ENCODE results near the gene PRSS21.

The PRSS21 gene

DNA sequence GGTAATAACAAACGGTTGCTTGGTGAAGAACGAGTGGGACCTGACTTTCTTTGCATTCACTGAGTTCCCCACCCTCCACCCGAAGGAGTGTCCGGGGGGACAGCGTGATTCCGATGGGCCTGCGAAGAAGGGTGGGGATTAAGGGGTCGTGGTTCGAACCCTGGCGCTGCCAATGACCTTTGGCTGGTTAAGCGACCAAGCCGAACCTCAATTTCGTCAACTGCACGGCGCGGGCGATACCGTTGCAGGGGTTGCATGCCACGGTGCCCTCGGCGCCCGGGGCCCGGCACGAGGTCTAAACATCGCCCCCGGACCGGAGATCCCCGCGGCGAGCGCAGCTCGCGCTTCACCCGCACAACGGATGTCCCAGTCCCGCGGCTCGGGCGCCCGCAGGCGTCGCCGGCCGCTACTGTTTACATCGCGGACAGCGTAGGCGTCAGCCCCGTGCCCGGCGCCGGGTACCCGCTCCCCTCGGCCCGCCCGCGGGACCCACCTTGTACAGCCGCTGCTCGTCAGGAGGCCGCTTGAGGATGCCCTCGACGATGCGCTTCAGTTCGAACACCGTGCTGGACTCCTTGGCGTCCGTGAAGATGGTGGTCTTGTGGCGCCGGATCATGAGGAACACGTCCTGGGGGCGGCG lies 40.4 kb upstream of the PRSS21 start:
- H3K27me3 Mint-ChIP-seq: no peaks in the 10 kb centered on the region
- peaks cover 26% of the 10 kb centered on the region for H3K4me1 Mint-ChIP-seq
- H3K27ac Mint-ChIP-seq: peak overlapping the region; percentile 97
- peaks cover 7% of the 10 kb centered on the region for H3K36me3 Mint-ChIP-seq
- H3K9me3 Mint-ChIP-seq: no peaks in the 10 kb centered on the region
- ATAC-seq (ENCODE audit: low read depth) (peak; percentile 34), DNase-seq (ENCODE audit: low spot score in 2 of 2) (peak in 1 of 2 donors; percentile 58)
- peak overlapping the region; percentile 91 for H3K4me3 Mint-ChIP-seq

GRCh38 chr16:2777231-2777902 lies 39.7 kb upstream of the PRSS21 start, which contains the start of gene ELOB:
TSS of gene ELOB (minus strand) at chr16:2777280. CDS start at chr16:2777239, 41 bp downstream.
- no peaks in the 10 kb centered on the region for H3K9me3 Mint-ChIP-seq
- peaks cover 23% of the 10 kb centered on the region for H3K4me1 Mint-ChIP-seq
- H3K4me3 Mint-ChIP-seq: peak within 1 kb of the TSS; percentile 91
- H3K27me3 Mint-ChIP-seq: no peaks in the 10 kb centered on the region
- H3K27ac Mint-ChIP-seq: peak within 1 kb of the TSS; percentile 97
- peak; percentile 85 for DNase-seq (ENCODE audit: low spot score in 2 of 2)
- peak; percentile 91 for ATAC-seq (ENCODE audit: low read depth)
- H3K36me3 Mint-ChIP-seq: peaks cover 3% of the 10 kb centered on the region

DNA sequence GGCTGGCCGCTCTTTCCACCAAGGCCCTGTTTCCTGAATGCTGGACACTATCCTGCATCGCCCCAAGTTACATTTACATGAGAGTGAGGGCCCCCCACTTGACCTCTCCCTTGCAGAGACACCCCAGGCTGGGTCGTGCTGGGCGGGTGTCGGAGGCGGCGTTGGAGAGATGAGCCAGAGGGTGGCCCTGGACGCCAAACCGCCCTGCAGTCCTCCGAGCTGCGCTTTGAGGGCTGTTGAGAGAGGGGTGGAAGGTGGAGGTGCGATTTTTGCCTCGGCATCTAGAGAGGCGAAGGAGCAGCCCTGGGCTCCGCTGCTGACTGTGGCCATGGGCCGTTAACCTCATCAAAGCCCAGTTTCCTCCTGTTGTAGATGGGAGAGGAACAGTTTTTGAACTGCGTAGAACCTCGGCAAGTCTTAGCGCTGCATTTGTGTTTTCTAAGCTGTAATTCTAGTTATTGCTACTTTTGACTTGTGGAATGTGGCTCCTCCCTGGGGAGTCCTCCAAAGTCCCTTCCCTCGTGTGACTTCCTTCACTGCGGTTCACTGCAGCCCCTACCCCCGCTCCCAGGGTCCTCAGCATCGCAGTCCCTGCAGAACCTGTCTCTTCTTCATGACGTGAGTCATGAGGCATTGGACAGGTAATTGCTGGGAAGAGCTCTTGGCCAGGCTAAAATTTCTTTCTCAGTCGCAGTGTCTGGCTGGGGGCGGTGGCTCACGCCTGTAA lies 39.0 kb upstream of the PRSS21 start:
- no peak for DNase-seq (ENCODE audit: low spot score in 2 of 2)
- H3K4me1 Mint-ChIP-seq: peaks cover 18% of the 10 kb centered on the region
- no peaks in the 10 kb centered on the region for H3K9me3 Mint-ChIP-seq
- H3K27ac Mint-ChIP-seq: peak overlapping the region; percentile 97
- H3K27me3 Mint-ChIP-seq: no peaks in the 10 kb centered on the region
- peak overlapping the region; percentile 91 for H3K4me3 Mint-ChIP-seq
- peak; percentile 14 for ATAC-seq (ENCODE audit: low read depth)
- no peaks in the 10 kb centered on the region for H3K36me3 Mint-ChIP-seq

DNA sequence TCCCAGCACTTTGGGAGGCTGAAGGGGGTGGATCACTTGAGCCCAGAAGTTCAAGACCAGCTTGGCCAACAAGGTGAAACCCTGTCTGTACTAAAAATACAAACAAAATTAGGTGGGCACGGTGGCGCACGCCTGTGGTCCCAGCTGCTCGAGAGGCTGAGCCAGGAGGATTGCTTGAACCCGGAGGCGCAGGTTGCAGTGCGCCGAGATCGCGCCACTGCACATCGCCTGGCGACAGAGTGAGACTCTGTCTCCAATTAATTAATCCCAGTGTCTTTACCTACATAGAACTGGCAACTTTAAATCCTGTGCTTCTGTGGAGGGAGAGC lies 38.4 kb upstream of the PRSS21 start:
- Mint-ChIP-seq H3K9me3 (no peaks in the 10 kb centered on the region), H3K36me3 (no peaks in the 10 kb centered on the region), H3K4me1 (peaks cover 18% of the 10 kb centered on the region), H3K27me3 (no peaks in the 10 kb centered on the region), H3K27ac (peak overlapping the region; percentile 97), H3K4me3 (peak overlapping the region; percentile 91)
- ATAC-seq (ENCODE audit: low read depth) (no peak), DNase-seq (ENCODE audit: low spot score in 2 of 2) (no peak)

- Mint-ChIP-seq H3K27ac (no peak overlapping the region), H3K36me3 (no peaks in the 10 kb centered on the region), H3K9me3 (no peaks in the 10 kb centered on the region), H3K4me3 (no peak overlapping the region), H3K27me3 (peaks cover 2% of the 10 kb centered on the region), H3K4me1 (peaks cover 18% of the 10 kb centered on the region)
- ATAC-seq (ENCODE audit: low read depth) (no peak), DNase-seq (ENCODE audit: low spot score in 2 of 2) (no peak)
Measured at GRCh38 chr16:2779151-2779920, 37.7 kb upstream of the PRSS21 start.

DNA sequence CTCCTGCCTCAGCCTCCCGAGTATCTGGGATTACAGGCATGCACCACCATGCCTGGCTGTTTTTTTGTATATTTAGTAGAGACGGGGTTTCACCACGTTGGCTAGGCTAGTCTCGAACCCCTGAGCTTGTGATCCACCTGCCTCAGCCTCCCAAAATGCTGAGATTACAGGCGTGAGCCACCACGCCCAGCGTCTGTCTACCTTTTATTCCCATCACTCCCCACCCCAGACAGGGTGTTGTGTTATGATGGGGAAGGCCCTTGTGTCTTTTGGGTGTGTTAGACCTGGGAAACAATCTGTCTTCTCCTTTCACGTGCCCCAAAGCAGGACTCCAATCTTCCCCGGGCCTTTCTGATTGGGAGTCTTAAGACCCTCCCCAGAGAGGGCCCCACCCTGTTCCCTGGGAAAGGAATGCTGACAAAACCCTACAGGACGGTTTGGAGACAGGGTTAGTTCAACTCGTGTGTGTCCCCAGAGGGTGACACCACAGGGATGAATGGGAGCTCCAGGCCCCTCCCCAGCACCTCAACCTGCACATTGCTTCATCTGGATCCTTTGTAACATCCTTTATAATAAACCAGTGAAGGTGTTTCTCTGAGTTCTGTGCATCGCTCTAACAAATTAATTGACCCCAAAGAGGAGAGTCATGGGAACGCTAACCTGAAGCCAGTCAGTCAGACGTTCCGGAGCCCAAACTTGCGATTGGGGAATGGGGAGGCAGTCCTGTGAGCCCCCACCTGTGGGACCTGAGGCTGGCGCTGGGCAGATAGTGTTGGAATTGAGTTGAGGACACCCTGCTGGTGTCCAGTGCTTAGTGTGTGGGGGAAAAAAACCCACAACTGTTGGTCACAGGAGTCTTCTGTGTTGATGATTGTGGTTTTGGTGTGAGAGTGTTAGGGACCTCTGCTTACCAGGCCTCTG lies 36.8 kb upstream of the PRSS21 start:
- Mint-ChIP-seq H3K27me3 (peaks cover 3% of the 10 kb centered on the region), H3K36me3 (no peaks in the 10 kb centered on the region), H3K9me3 (no peaks in the 10 kb centered on the region), H3K27ac (no peak overlapping the region), H3K4me1 (peaks cover 20% of the 10 kb centered on the region), H3K4me3 (no peak overlapping the region)
- ATAC-seq (ENCODE audit: low read depth) (no peak), DNase-seq (ENCODE audit: low spot score in 2 of 2) (no peak)

GRCh38 chr16:2782583-2783351 lies 34.3 kb upstream of the PRSS21 start:
- Mint-ChIP-seq H3K4me1 (peaks cover 18% of the 10 kb centered on the region), H3K27me3 (peaks cover 12% of the 10 kb centered on the region), H3K36me3 (no peaks in the 10 kb centered on the region), H3K9me3 (no peaks in the 10 kb centered on the region), H3K4me3 (no peak overlapping the region), H3K27ac (no peak overlapping the region)
- no peak for DNase-seq (ENCODE audit: low spot score in 2 of 2)
- ATAC-seq (ENCODE audit: low read depth): no peak

DNA sequence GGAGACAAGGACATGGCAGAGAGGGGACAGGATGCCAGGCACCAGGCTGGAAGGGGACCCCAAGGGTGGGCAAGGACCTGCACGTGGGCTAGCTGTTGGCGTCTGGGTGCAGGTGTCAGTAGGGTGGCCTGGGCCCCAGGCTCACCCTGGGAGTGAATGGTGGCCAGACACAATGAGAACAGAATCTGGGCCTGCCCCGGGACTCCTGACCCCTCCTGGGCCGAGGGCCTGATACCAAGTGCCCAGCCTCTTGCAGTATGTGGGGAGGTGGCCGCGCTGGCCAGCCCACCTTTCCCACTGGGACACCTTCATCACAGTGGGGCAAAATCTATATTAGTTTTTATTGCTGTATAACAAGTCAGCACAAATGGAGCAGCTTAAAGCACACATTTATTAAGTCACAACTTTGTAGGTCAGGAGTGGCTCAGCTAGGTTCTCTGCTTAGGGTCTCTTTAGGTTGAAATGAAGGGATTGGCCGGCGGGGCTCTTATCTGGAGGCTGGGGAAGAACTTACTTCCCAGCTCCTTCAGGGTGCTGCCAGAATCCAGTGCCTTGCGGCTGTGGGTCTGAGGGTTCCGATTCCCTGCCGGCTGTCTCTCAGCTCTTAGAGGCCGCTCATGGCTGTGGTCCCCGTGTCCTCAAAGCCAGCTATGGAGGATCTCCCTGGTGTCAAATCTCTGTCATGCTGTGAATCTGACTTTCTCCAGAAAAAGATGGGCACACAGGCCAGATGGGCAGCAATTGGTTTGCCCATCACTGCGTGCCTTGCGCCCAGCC lies 33.3 kb upstream of the PRSS21 start:
- no peak for DNase-seq (ENCODE audit: low spot score in 2 of 2)
- peaks cover 9% of the 10 kb centered on the region for H3K4me1 Mint-ChIP-seq
- H3K27ac Mint-ChIP-seq: no peak overlapping the region
- no peaks in the 10 kb centered on the region for H3K36me3 Mint-ChIP-seq
- peaks cover 14% of the 10 kb centered on the region for H3K27me3 Mint-ChIP-seq
- ATAC-seq (ENCODE audit: low read depth): no peak
- no peaks in the 10 kb centered on the region for H3K9me3 Mint-ChIP-seq
- H3K4me3 Mint-ChIP-seq: peak overlapping the region; percentile 53

- DNase-seq (ENCODE audit: low spot score in 2 of 2): no peak
- ATAC-seq (ENCODE audit: low read depth): no peak
- Mint-ChIP-seq H3K4me1 (peaks cover 9% of the 10 kb centered on the region), H3K9me3 (no peaks in the 10 kb centered on the region), H3K27ac (no peak overlapping the region), H3K4me3 (peak overlapping the region; percentile 82), H3K27me3 (peaks cover 15% of the 10 kb centered on the region), H3K36me3 (no peaks in the 10 kb centered on the region)
Measured at GRCh38 chr16:2784358-2785100, 32.5 kb upstream of the PRSS21 start.

GRCh38 chr16:2785101-2785991 lies 31.7 kb upstream of the PRSS21 start:
- peak overlapping the region; percentile 82 for H3K4me3 Mint-ChIP-seq
- ATAC-seq (ENCODE audit: low read depth) (peak; percentile 70), DNase-seq (ENCODE audit: low spot score in 2 of 2) (no peak)
- peaks cover 16% of the 10 kb centered on the region for H3K27me3 Mint-ChIP-seq
- H3K27ac Mint-ChIP-seq: no peak overlapping the region
- no peaks in the 10 kb centered on the region for H3K9me3 Mint-ChIP-seq
- no peaks in the 10 kb centered on the region for H3K36me3 Mint-ChIP-seq
- H3K4me1 Mint-ChIP-seq: peaks cover 9% of the 10 kb centered on the region
